HepG2 (cell line): ENCODE data around the gene CSMD2. TPM values are rescaled to one million over a fixed set of nuclear protein-coding genes. Genes with fewer than 3 reads are reported as not detected.

ENCODE experiments used
- ATAC-seq: fragments of 200-7000 bp; cut with Tn5 transposase; 3 replicates; pipeline ENCODE4 v1.9.1; 2020; ENCODE audit warnings: mild to moderate bottlenecking, moderate library complexity
- BruUV-seq: library from RNA; stranded (reverse); fragments of 400-500 nt; replicated peaks from 2 replicates; lab custom pipeline; 2021; lab: Mats Ljungman, UMichigan
- CTCF ChIA-PET: fragments of 300-600 bp; formaldehyde crosslinking; extraction: SDS; loops from one replicate; lab custom pipeline; 2021; ENCODE audit warnings: low total read pairs, inconsistent platforms, low intra/inter-chr PET ratio; lab: Yijun Ruan, JAX
- POLR2A ChIA-PET: fragments of 350-600 bp; sonication (Branson Sonifier 250); formaldehyde crosslinking; loops from one replicate; lab custom pipeline; 2020; ENCODE audit warnings: antibody characterized with exemption, inconsistent platforms; lab: Yijun Ruan, JAX
- DNase-seq: peaks from one replicate; pipeline ENCODE4 v3.0.0-alpha.2; 2015; ENCODE audit warnings: low spot score
- FAIRE-seq: peaks from 3 replicates; lab custom pipeline; 2011; peaks lifted over from hg19 to GRCh38; lab: Jason Lieb, UNC
- H2AFZ ChIP-seq: one replicate; pipeline ENCODE4 v1.6.1; 2011; ENCODE audit warnings: low read length, inconsistent platforms
- H3K27ac ChIP-seq: fragments of 300-600 bp; 3 replicates; pipeline ENCODE4 v1.8.0; 2011; ENCODE audit warnings: mixed run types, mild to moderate bottlenecking, mixed read lengths, low read length, inconsistent platforms; ENCODE audit not compliant: insufficient read depth; ENCODE audit errors: extremely low read length
- H3K27me3 ChIP-seq, 2 experiments: fragments of 200-600 bp in 1 of 2; 2 replicates in 1 of 2; 3 replicates in 1 of 2; pipeline versions ENCODE4 v1.6.0 to v1.8.0; 2011; ENCODE audit warnings: low read length in 2 of 2, mild to moderate bottlenecking in 2 of 2, moderate library complexity in 2 of 2, inconsistent platforms in 1 of 2; ENCODE audit not compliant: insufficient read depth in 2 of 2, control insufficient read depth in 1 of 2
- H3K36me3 ChIP-seq, 2 experiments: fragments of 200-600 bp in 1 of 2; replicated peaks in 1 of 2; 2 replicates in 1 of 2; 3 replicates in 1 of 2; pipeline versions ENCODE4 v1.5.1 to v1.8.0; 2011; ENCODE audit warnings: low read length in 2 of 2, inconsistent platforms in 1 of 2; ENCODE audit not compliant: insufficient read depth in 2 of 2, control insufficient read depth in 1 of 2
- H3K4me1 ChIP-seq: 2 replicates; pipeline ENCODE4 v1.5.1; 2012; ENCODE audit warnings: low read length, inconsistent platforms; ENCODE audit not compliant: insufficient read depth
- H3K4me2 ChIP-seq: 2 replicates; pipeline ENCODE4 v1.6.0; 2011; ENCODE audit warnings: low read depth, low read length, inconsistent platforms
- H3K4me3 ChIP-seq, 3 experiments: fragments of 200-600 bp in 1 of 3; sonication (generic), shearing (Covaris generic) in 1 of 3; replicated peaks in 1 of 3; 2 replicates each; pipeline ENCODE4 v1.5.1; 2011 to 2016; ENCODE audit warnings: low read length in 3 of 3, inconsistent platforms in 2 of 3, low read depth in 2 of 3, mild to moderate bottlenecking in 2 of 3, control low read depth in 1 of 3, mixed read lengths in 1 of 3; ENCODE audit not compliant: insufficient read depth in 1 of 3
- H3K79me2 ChIP-seq: one replicate; pipeline ENCODE4 v1.6.1; 2011; ENCODE audit warnings: low read length, inconsistent platforms; ENCODE audit not compliant: insufficient read depth
- H3K9ac ChIP-seq: 2 replicates; pipeline ENCODE4 v1.6.0; 2011; ENCODE audit warnings: mild to moderate bottlenecking, low read depth, low read length, inconsistent platforms; ENCODE audit not compliant: insufficient read depth
- H3K9me3 ChIP-seq: 2 replicates; pipeline ENCODE4 v1.5.1; 2012; ENCODE audit warnings: mild to moderate bottlenecking, low read length
- H4K20me1 ChIP-seq: 2 replicates; pipeline ENCODE4 v1.6.0; 2011; ENCODE audit warnings: inconsistent platforms, mild to moderate bottlenecking, low read length, moderate library complexity; ENCODE audit not compliant: insufficient read depth
- CSRNP1 ChIP-seq: sonication (generic); formaldehyde crosslinking; IDR thresholded peaks from 2 replicates; pipeline ENCODE4 v1.8.1; 2023; ENCODE audit warnings: mild to moderate bottlenecking, missing genetic modification reagents
- KLF11 ChIP-seq: IDR thresholded peaks from 2 replicates; pipeline ENCODE4 v1.6.1; 2016; ENCODE audit warnings: missing compliant biosample characterization
- KLF12 ChIP-seq: sonication (generic); formaldehyde crosslinking; IDR thresholded peaks from 2 replicates; pipeline ENCODE4 v1.4.0; 2020; ENCODE audit warnings: missing genetic modification reagents, borderline replicate concordance
- NCOR1 ChIP-seq: fragments of 200-600 bp; sonication (generic); IDR thresholded peaks from 2 replicates; pipeline ENCODE4 v1.7.0; 2017; ENCODE audit warnings: antibody characterized with exemption, low read length, borderline replicate concordance
- SIX4 ChIP-seq: sonication (generic); formaldehyde crosslinking; IDR thresholded peaks from 2 replicates; pipeline ENCODE4 v1.4.0; 2020; ENCODE audit warnings: missing genetic modification reagents
- ZBTB38 ChIP-seq: sonication (generic); formaldehyde crosslinking; IDR thresholded peaks from 2 replicates; pipeline ENCODE4 v1.5.1; 2020; ENCODE audit warnings: mild to moderate bottlenecking, missing genetic modification reagents
- ZBTB43 ChIP-seq: sonication (generic); formaldehyde crosslinking; conservative IDR thresholded peaks from 2 replicates; pipeline ENCODE4 v1.4.0; 2020; ENCODE audit warnings: missing genetic modification reagents
- ZNF362 ChIP-seq: sonication (generic); formaldehyde crosslinking; IDR thresholded peaks from 2 replicates; pipeline ENCODE4 v1.4.0; 2020; ENCODE audit warnings: missing genetic modification reagents, mild to moderate bottlenecking, borderline replicate concordance
- ZNF879 ChIP-seq: sonication (generic); formaldehyde crosslinking; IDR thresholded peaks from 2 replicates; pipeline ENCODE4 v1.8.1; 2023; ENCODE audit warnings: missing genetic modification reagents
- WGBS: methylation state at CpG from one replicate; pipeline ENCODE4 v1.1.6; 2017; ENCODE audit warnings: low lambda C conversion rate; 5-methylcytosine and 5-hydroxymethylcytosine counted together
- in situ Hi-C: cut with HindIII; loops from 2 replicates; pipeline ENCODE4 v1.10.0; 2017; ENCODE audit warnings: low pct_unique_long_range_greater_than_20kb; ENCODE audit not compliant: extremely low pct_ligation_motif_present
- intact Hi-C: fragments of 100-400 bp; cut with micrococcal nuclease; formaldehyde crosslinking; loops from one replicate; pipeline ENCODE4 v1.10.0; 2022; ENCODE audit not compliant: unreplicated experiment
- polyA plus RNA-seq, 8 experiments: library from polyadenylated mRNA; depleted of rRNA in 3 of 8; stranded (reverse) in 7 of 8; unstranded in 1 of 8; fragments of >200 nt; fragmentation: Illumina TruSeq in 4 of 8; extraction: Trizol in 4 of 8; gene quantifications; 2 replicates each; pipeline versions ENCODE4 v1.2.1 to v1.2.3, GENCODE V29; 2011 to 2016; ENCODE audit warnings: low read depth in 4 of 8, missing spikeins in 1 of 8, mixed read lengths in 1 of 8; ENCODE audit not compliant: insufficient read depth in 1 of 8
- total RNA-seq, 5 experiments: library from RNA; depleted of rRNA; stranded (reverse); fragments of >200 nt; fragmentation: Illumina TruSeq; extraction: Trizol; gene quantifications; 2 replicates each; pipeline ENCODE4 v1.2.3, GENCODE V29; 2016; ENCODE audit warnings: low read depth in 1 of 5

Gene CSMD2
- total and polyA plus RNA-seq, 2 of the 13 experiments (the other 11 are each of a cell fraction or from before 2014, with no cell fraction given): not detected

GRCh38 chr1:33931111-33931475 lies 233.9 kb downstream of the CSMD2 start:
- ATAC-seq (no peak), FAIRE-seq (no peak), DNase-seq (no peak)
- Histone ChIP-seq H3K4me3 (no peak overlapping the region), H2AFZ (no peak overlapping the region), H3K9ac (no peak overlapping the region), H3K79me2 (no peaks in the 10 kb centered on the region), H3K27me3 (no peaks in the 10 kb centered on the region; a peak in 1 of 5 replicates), H4K20me1 (no peaks in the 10 kb centered on the region), H3K4me2 (no peak overlapping the region), H3K27ac (no peak overlapping the region), H3K4me1 (no peaks in the 10 kb centered on the region), H3K9me3 (no peaks in the 10 kb centered on the region), H3K36me3 (no peaks in the 10 kb centered on the region)
- ChIA-PET CTCF (no interaction called here), POLR2A (no interaction called here)
- in situ Hi-C loops: no loop called here
- no TSS peak for BruUV-seq
- WGBS: 0% methylated on average over 2 of the region's 4 CpGs
- intact Hi-C loops: no loop called here
- TF ChIP-seq SIX4 (CRISPR knock-in tag) (no peak), KLF11 (no peak), ZNF879 (CRISPR knock-in tag) (no peak), ZNF362 (CRISPR knock-in tag) (no peak), CSRNP1 (CRISPR knock-in tag) (no peak), ZBTB38 (CRISPR knock-in tag) (no peak), KLF12 (no peak), ZBTB43 (CRISPR knock-in tag) (no peak), NCOR1 (no peak)
